HepG2 (cell line): Measurements from ENCODE around the gene PPCDC.

ENCODE experiments used
- FOXM1 ChIP-seq: sonication (generic); formaldehyde crosslinking; IDR thresholded peaks from 2 replicates; pipeline ENCODE4 v1.5.0; 2020; ENCODE audit warnings: missing genetic modification reagents
- HNRNPK ChIP-seq: fragments of 200-400 bp; formaldehyde crosslinking; IDR thresholded peaks from 2 replicates; pipeline ENCODE4 v1.6.1; 2018; ENCODE audit warnings: low read length, low read depth, moderate library complexity, mild to moderate bottlenecking; ENCODE audit not compliant: poor library complexity, severe bottlenecking
- JUN ChIP-seq: sonication (generic); formaldehyde crosslinking; IDR thresholded peaks from 2 replicates; pipeline ENCODE4 v1.4.0; 2020; ENCODE audit warnings: mild to moderate bottlenecking, missing genetic modification reagents
- MXI1 ChIP-seq: IDR thresholded peaks from 3 replicates; pipeline ENCODE4 v1.6.1; 2012; ENCODE audit warnings: low read depth, low read length, inconsistent platforms, borderline replicate concordance
- TEAD2 ChIP-seq: sonication (generic); formaldehyde crosslinking; IDR thresholded peaks from 2 replicates; pipeline ENCODE4 v1.9.0; 2021; ENCODE audit warnings: missing genetic modification reagents
- TF ChIP-seq, protein P1 (sequence below): sonication (generic); formaldehyde crosslinking; IDR thresholded peaks from 2 replicates; pipeline ENCODE4 v1.8.1; 2023; ENCODE audit warnings: mild to moderate bottlenecking, inconsistent platforms, moderate library complexity, missing genetic modification reagents, borderline replicate concordance
- TF ChIP-seq, protein P2 (sequence below): fragments of 450-650 bp; IDR thresholded peaks from 2 replicates; pipeline ENCODE4 v1.6.1; 2017; ENCODE audit warnings: mild to moderate bottlenecking

DNA sequence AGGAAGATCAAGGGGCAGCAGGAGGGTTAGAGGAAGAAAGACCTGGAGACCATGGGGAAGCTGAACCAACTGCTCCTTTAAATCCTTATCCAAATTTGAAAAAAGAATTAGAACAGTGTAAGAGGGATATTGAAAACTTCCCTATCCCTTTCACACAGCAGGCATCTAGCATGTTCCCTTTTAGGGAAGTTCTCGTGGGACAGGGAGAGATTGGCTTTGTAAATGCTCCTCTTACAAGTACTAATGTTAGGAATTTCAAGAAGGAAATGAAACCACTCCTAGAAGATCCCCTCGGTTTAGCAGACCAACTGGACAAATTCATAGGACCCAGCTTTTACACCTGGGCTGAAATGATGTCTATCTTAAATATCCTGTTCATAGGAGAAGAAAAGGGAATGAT, 41.5 kb downstream of the PPCDC start:
- TF ChIP-seq HNRNPK (no peak), JUN (CRISPR knock-in tag) (no peak), TEAD2 (CRISPR knock-in tag) (no peak), MXI1 (no peak), FOXM1 (CRISPR knock-in tag) (no peak)
- TF ChIP-seq, protein P1, sequence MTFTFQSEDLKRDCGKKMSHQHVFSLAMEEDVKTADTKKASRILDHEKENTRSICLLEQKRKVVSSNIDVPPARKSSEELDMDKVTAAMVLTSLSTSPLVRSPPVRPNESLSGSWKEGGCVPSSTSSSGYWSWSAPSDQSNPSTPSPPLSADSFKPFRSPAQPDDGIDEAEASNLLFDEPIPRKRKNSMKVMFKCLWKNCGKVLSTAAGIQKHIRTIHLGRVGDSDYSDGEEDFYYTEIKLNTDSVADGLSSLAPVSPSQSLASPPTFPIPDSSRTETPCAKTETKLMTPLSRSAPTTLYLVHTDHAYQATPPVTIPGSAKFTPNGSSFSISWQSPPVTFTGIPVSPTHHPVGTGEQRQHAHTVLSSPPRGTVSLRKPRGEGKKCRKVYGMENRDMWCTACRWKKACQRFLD (CRISPR knock-in tag): no peak
- TF ChIP-seq, protein P2, sequence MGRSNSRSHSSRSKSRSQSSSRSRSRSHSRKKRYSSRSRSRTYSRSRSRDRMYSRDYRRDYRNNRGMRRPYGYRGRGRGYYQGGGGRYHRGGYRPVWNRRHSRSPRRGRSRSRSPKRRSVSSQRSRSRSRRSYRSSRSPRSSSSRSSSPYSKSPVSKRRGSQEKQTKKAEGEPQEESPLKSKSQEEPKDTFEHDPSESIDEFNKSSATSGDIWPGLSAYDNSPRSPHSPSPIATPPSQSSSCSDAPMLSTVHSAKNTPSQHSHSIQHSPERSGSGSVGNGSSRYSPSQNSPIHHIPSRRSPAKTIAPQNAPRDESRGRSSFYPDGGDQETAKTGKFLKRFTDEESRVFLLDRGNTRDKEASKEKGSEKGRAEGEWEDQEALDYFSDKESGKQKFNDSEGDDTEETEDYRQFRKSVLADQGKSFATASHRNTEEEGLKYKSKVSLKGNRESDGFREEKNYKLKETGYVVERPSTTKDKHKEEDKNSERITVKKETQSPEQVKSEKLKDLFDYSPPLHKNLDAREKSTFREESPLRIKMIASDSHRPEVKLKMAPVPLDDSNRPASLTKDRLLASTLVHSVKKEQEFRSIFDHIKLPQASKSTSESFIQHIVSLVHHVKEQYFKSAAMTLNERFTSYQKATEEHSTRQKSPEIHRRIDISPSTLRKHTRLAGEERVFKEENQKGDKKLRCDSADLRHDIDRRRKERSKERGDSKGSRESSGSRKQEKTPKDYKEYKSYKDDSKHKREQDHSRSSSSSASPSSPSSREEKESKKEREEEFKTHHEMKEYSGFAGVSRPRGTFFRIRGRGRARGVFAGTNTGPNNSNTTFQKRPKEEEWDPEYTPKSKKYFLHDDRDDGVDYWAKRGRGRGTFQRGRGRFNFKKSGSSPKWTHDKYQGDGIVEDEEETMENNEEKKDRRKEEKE: no peak
